ENCODE data around the gene TMEM97. TPM values are rescaled to one million over a fixed set of nuclear protein-coding genes. Genes with fewer than 3 reads are reported as not detected.

TMEM97 gene
- total RNA-seq, 2 donors from 2014 or later, result 3.2 to 3.4 TPM

- Histone ChIP-seq H3K36me3 (no peaks in the 10 kb centered on the region), H3K4me3 (no peak overlapping the region), H3K4me1 (peaks cover 0 to 37% of the 10 kb centered on the region in 2 donors), H3K9me3 (no peaks in the 10 kb centered on the region), H3K27me3 (no peaks in the 10 kb centered on the region), H3K27ac (no peak overlapping the region)
- no peak for DNase-seq (ENCODE audit: low spot score)
- TF ChIP-seq, protein P1, sequence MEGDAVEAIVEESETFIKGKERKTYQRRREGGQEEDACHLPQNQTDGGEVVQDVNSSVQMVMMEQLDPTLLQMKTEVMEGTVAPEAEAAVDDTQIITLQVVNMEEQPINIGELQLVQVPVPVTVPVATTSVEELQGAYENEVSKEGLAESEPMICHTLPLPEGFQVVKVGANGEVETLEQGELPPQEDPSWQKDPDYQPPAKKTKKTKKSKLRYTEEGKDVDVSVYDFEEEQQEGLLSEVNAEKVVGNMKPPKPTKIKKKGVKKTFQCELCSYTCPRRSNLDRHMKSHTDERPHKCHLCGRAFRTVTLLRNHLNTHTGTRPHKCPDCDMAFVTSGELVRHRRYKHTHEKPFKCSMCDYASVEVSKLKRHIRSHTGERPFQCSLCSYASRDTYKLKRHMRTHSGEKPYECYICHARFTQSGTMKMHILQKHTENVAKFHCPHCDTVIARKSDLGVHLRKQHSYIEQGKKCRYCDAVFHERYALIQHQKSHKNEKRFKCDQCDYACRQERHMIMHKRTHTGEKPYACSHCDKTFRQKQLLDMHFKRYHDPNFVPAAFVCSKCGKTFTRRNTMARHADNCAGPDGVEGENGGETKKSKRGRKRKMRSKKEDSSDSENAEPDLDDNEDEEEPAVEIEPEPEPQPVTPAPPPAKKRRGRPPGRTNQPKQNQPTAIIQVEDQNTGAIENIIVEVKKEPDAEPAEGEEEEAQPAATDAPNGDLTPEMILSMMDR (IDR thresholded peaks at IDR 0.05), result no peak
Observed at GRCh38 chr17:28372945-28373274, 53.9 kb downstream of the TMEM97 start.

Small RNAs within 50 kb of the gene (microRNA-seq; reads per million reads assigned to microRNA genes)
- 0 to 1.4 reads per million in 2 donors for gene MIR4723 (ENCODE audit: borderline number of aligned reads in 2 of 2, borderline replicate concordance in 1 of 2)

Other genes with a start within 250 kb of the TMEM97 start
- gene IFT20, start 16.3 kb downstream of the TMEM97 start, total RNA-seq, result 10 to 100 TPM; 15.6 to 19.6 TPM
- gene TNFAIP1, start 16.6 kb downstream of the TMEM97 start, total RNA-seq, result 10 to 100 TPM; 28.1 to 47.6 TPM
- gene POLDIP2, start 38.3 kb downstream of the TMEM97 start, total RNA-seq, result 100 to 1,000 TPM in 1 of 2 donors, 10 to 100 TPM in 1; 98.9 to 108 TPM
- gene SEBOX, start 46.0 kb downstream of the TMEM97 start, total RNA-seq, result not detected
- gene VTN, start 51.1 kb downstream of the TMEM97 start, total RNA-seq, result 10 to 100 TPM in 1 of 2 donors, 1 to 10 TPM in 1; 5.4 to 86.7 TPM
- 1 to 10 TPM; 6.2 to 7.7 TPM for gene SARM1, start 52.5 kb downstream of the TMEM97 start, total RNA-seq
- gene SLC46A1, start 87.0 kb downstream of the TMEM97 start, total RNA-seq, result 1 to 10 TPM; 3.7 to 6.8 TPM
- not detected for gene SLC13A2, start 154.4 kb downstream of the TMEM97 start, total RNA-seq
- not detected for gene FOXN1, start 187.1 kb downstream of the TMEM97 start, total RNA-seq
- 10 to 100 TPM; 19.6 to 30.3 TPM for gene UNC119, start 233.4 kb downstream of the TMEM97 start, total RNA-seq

All from right atrium auricular region (tissue), 2 donors.